ENCODE results near the gene ZNF793. TPM values are rescaled to one million over a fixed set of nuclear protein-coding genes. Genes with fewer than 3 reads are reported as not detected.

ZNF793 gene
- total and polyA plus RNA-seq, 2 of the 8 experiments (the other 6 are each of a cell fraction or from before 2014, with no cell fraction given): 5.0 to 13.3 TPM

GRCh38 chr19:37519890-37520289 is 13.2 kb downstream of the ZNF793 start:
- CTCF ChIA-PET (ENCODE audit: partially characterized antibody): no interaction called here
- POLR2A ChIA-PET (ENCODE audit: partially characterized antibody): interaction anchor here (1.0 to 2.0 kb wide), 2 partner anchors 13 to 22 kb away, joined by 3 to 13 read pairs; partner anchors contain the start of gene ZNF793

More at GRCh38 chr19:37519890-37520289, 13.2 kb downstream of the ZNF793 start:
- Histone ChIP-seq H2AFZ (ENCODE audit: low read length) (no peak overlapping the region), H2BK20ac (ENCODE audit: low read length) (no peak overlapping the region), H3K79me1 (ENCODE audit: low read depth, low read length) (no peaks in the 10 kb centered on the region), H2BK5ac (ENCODE audit: low read depth, low read length) (no peak overlapping the region), H2BK12ac (ENCODE audit: low read depth, low read length) (no peak overlapping the region), H3K56ac (replicated peaks; ENCODE audit: insufficient read length, low read depth, low read length) (no peak overlapping the region), H3K27me3 (replicated peaks in 1 of 4; ENCODE audit: control insufficient read depth in 3 of 4, extremely low read depth in 1 of 4, insufficient read depth in 3 of 4, low read length in 3 of 4) (no peaks in the 10 kb centered on the region), H3K79me2 (ENCODE audit: control insufficient read depth in 1 of 2, insufficient read depth in 2 of 2, low read length in 2 of 2) (no peaks in the 10 kb centered on the region), H2AK5ac (ENCODE audit: low read depth, low read length) (no peak overlapping the region), H3K36me3 (ENCODE audit: control insufficient read depth in 2 of 4, insufficient read depth in 4 of 4, low read length in 3 of 4) (peaks cover 3 to 36% (median 8%) of the 10 kb centered on the region in 4 experiments), H2BK120ac (replicated peaks; ENCODE audit: low read depth, low read length) (no peak overlapping the region), H3K23me2 (ENCODE audit: low read depth, low read length) (no peaks in the 10 kb centered on the region), H3K9me3 (ENCODE audit: insufficient read depth in 2 of 2, low read depth in 1 of 2, low read length in 1 of 2) (peaks cover 3 to 4% of the 10 kb centered on the region in 2 experiments; a peak in 1 of 4 replicates), H3K23ac (ENCODE audit: insufficient read length) (no peak overlapping the region), H3K4me1 (replicated peaks in 1 of 4; ENCODE audit: control insufficient read depth in 3 of 4, insufficient read depth in 4 of 4, low read length in 3 of 4) (no peaks in the 10 kb centered on the region), H4K20me1 (replicated peaks in 1 of 2; ENCODE audit: control insufficient read depth in 1 of 2, insufficient read depth in 2 of 2, low read length in 2 of 2) (no peaks in the 10 kb centered on the region), H3K27ac (ENCODE audit: low read depth, low read length) (no peak overlapping the region), H3K4ac (replicated peaks; ENCODE audit: insufficient read length, low read depth, low read length) (no peak overlapping the region), H3K14ac (ENCODE audit: insufficient read length) (no peak overlapping the region), H4K91ac (replicated peaks; ENCODE audit: insufficient read length, low read length) (no peak overlapping the region), H3K4me2 (ENCODE audit: insufficient read depth in 1 of 2, low read depth in 2 of 2, low read length in 2 of 2) (no peak overlapping the region), H4K8ac (ENCODE audit: extremely low read depth, insufficient read depth, low read length) (no peak overlapping the region), H3K4me3 (ENCODE audit: extremely low read depth in 1 of 4, insufficient read depth in 2 of 4, low read depth in 3 of 4, low read length in 4 of 4) (no peak overlapping the region), H3K9ac (replicated peaks in 1 of 4; ENCODE audit: extremely low read depth in 1 of 4, low read depth in 3 of 4, low read length in 3 of 4) (no peak overlapping the region), H2BK15ac (ENCODE audit: low read length) (no peak overlapping the region), H3K18ac (ENCODE audit: extremely low read depth, low read length) (no peak overlapping the region), H4K5ac (ENCODE audit: insufficient read length, low read depth, low read length) (no peak overlapping the region)
- WGBS, 2 experiments (ENCODE audit: extremely low coverage in 1 of 2, insufficient coverage in 1 of 2, insufficient read length in 1 of 2, insufficient replicate concordance in 2 of 2, low coverage in 1 of 2, low lambda C conversion rate in 2 of 2, missing lambda C conversion rate in 1 of 2): 78% methylated on average over 2 of the region's 2 CpGs; no CpG with 5 or more reads in 1 of the 2 experiments
- no peak for DNase-seq (ENCODE audit: low read depth in 1 of 2, low spot score in 2 of 2)
- TF ChIP-seq GTF2F1 (IDR thresholded peaks at IDR 0.05; ENCODE audit: borderline replicate concordance, low read depth, low read length): no peak
- no peak for TF ChIP-seq SP4 (IDR thresholded peaks at IDR 0.05; ENCODE audit: low read length)
- no peak for TF ChIP-seq CBX8 (IDR thresholded peaks at IDR 0.05; ENCODE audit: borderline replicate concordance, low read depth, low read length)
- no peak for TF ChIP-seq TAF7 (optimal IDR thresholded peaks at IDR 0.05; ENCODE audit: borderline replicate concordance, low read depth, low read length)
- no peak for FAIRE-seq
